NOMO-1 (cell line): ENCODE measurements around the gene TMUB2.

Experiments used
- DNase-seq, 2 experiments: peaks; one replicate each; lab custom pipeline; 2025; ENCODE audit not compliant: unreplicated experiment in 2 of 2; lab: John Stamatoyannopoulos, UW

TMUB2 gene

DNA sequence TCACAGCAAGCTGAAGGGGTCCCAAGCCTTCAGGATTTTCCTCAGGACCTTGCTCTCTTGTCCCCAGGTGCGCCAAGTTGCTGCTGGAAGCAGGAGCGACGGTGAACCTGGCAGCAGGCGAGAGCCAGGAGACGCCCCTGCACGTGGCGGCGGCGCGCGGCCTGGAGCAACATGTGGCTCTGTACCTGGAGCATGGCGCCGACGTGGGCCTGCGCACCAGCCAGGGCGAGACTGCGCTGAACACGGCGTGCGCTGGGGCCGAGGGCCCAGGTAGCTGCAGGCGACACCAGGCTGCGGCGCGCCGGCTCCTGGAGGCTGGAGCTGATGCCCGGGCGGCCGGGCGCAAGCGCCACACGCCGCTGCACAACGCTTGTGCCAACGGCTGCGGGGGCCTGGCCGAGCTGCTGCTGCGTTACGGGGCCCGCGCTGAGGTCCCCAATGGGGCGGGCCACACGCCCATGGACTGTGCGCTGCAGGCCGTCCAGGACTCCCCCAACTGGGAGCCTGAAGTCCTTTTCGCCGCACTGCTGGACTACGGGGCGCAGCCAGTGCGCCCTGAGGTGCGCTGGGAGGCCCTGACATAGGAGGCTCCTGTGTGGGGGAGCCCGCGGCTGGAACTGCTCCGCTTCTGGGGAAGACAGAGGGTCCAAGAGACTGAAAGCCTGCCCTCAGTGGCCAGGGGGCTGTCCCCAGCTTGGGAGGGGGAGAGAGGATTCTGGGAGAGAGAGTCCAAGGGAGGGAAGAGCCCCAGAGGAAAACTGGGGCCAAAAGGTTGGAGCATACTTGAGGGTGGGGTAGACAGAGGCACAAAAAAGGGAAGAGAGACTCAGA lies 9.9 kb upstream of the TMUB2 start:
- DNase-seq = no peak

DNA sequence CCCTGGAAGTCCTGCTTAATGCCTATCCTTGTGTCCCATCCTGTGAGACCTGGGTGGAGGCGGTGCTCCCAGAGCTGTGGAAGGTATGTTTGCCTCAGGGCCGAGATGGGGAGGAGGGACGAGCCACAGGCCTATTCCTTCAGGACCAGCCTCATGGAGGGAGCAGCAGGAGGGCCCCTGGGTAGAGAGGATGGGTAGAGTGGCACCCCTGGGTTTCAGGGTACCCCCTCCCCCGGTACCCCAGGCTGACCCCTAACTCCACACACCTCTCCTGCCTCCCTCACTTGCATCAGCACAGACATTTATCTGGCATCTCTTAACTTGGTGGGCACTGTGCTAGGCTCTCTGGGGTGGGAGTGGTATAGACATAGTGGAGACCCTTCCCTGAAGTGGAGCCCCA lies 9.1 kb upstream of the TMUB2 start:
- DNase-seq = no peak

DNA sequence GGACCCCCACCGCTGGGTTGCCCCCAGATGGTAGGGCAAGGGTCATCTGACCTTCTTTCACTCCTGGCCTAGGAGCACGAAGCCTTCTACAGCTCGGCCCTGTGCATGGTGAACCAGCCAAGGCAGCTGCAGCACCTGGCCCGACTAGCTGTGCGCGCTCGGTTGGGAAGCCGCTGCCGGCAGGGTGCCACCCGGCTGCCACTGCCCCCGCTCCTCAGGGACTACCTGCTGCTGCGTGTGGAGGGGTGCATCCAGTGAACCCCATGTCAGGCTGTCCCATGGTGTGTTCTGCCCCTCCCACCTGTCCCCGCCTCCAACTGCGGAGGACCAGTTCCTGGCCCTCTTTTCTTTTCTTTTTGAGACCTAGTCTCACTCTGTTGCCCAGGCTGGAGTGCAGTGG lies 8.6 kb upstream of the TMUB2 start:
- DNase-seq = no peak

DNA sequence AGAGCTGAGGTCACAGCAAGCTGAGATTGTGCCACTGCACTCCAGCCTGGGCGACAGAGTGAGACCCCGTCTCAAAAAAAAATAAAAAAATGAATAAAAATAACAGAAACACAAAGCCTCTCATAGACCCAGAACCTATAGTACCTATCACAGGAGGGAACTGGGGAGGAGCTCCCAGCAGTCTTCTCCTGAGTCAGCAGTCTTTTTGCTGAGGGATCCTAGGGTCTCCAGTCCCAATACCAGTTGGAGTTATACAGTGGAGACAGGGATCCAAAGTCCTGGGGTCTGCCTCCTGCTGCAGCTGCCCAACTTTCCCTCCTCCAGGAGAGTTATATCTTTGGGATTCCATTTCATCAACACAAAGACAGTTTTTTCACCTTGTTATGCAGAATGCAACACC lies 3.7 kb upstream of the TMUB2 start:
- DNase-seq = no peak

DNA sequence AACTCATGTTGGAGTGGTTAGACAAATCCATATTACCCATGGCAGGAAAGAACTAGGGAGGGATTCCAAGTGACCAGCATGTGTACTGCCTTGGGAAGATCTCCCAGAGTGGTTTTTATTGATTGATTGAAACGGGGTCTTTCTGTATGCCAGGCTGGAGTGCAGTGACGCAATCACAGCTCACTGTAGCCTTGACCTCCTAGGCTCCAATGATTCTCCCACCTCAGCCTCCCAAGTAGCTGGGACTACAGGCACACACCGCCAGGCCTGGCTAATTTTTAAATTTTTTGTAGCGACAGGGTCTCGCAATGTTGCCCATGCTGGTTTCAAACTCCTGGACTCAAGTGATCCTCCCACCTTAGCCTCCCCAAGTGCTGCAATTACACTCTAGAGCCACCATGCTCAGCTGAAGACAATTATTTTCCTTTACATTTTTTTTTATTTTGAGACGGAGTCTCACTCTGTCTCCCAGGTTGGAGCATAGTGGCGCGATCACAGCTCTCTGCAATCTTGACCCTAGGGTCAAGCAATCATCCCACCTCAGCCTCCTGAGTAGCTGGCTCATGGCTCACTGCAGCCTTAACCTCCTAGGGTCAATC lies 2.5 kb upstream of the TMUB2 start:
- DNase-seq = no peak

DNA sequence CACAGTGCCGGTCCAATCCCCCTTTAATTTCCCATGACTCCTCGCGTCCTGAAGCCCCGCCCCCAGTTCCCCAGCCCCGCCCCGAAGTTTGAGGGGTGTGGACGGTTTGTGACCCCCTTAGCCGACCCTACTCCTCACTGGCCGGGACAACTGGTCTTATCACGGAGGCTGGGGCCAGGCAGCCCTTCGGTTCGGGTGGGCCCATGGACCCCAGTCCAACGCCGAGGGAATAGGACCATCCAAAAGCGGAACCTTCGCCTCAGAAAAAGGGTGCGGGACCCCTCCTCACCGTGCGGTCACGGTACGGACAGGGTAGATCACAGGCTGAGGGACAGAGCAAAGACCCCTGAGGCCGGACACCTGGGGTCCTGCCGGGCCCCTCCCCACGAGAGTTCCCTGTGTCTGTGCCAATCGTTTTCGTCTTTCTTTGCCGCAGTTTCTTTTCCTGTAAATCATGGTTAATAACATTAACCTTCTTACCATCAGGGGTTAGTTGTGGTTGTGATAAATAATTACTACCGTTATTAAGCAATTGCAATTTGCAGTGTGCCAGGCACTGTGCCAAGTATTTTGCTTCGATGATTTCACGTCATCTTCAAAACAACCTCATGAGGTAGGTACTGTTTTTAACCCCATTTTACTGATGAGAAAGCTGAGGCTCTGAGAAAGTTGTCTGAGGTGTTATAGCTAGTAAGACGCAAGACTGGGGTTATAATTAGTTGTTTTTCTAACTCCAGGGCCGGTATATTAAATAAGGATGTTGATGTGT lies 543 bp downstream of the TMUB2 start:
- DNase-seq = peak in 1 of 2 experiments; percentile 47

DNA sequence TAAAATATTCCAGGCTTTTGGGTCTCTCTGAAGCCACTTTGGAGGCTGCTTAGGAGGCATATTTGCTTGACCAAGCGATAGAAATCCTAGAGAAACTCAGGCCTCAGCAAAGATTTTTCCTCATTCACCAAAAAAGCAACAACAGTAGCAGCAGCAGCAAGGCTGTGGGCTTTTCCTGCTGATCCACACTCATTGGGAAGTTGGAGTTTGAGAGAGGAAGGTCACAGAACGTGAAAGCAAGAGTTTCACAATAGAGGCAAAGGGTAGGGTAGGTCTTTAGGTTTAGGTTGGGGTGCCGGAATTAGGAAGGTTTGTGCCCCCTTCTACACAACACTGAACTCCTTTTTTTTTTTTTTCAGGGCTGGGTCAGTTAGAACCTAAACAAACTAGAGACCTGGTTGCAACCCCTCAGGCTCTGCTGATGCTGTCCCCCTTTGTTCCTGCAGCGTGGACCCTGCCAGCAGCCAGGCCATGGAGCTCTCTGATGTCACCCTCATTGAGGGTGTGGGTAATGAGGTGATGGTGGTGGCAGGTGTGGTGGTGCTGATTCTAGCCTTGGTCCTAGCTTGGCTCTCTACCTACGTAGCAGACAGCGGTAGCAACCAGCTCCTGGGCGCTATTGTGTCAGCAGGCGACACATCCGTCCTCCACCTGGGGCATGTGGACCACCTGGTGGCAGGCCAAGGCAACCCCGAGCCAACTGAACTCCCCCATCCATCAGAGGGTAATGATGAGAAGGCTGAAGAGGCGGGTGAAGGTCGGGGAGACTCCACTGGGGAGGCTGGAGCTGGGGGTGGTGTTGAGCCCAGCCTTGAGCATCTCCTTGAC lies 2.0 kb downstream of the TMUB2 start:
- DNase-seq = no peak

DNA sequence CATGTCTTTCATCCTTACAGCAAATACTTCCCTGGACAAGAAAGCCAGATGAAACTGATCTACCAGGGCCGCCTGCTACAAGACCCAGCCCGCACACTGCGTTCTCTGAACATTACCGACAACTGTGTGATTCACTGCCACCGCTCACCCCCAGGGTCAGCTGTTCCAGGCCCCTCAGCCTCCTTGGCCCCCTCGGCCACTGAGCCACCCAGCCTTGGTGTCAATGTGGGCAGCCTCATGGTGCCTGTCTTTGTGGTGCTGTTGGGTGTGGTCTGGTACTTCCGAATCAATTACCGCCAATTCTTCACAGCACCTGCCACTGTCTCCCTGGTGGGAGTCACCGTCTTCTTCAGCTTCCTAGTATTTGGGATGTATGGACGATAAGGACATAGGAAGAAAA lies 3.7 kb downstream of the TMUB2 start:
- no peak for DNase-seq

DNA sequence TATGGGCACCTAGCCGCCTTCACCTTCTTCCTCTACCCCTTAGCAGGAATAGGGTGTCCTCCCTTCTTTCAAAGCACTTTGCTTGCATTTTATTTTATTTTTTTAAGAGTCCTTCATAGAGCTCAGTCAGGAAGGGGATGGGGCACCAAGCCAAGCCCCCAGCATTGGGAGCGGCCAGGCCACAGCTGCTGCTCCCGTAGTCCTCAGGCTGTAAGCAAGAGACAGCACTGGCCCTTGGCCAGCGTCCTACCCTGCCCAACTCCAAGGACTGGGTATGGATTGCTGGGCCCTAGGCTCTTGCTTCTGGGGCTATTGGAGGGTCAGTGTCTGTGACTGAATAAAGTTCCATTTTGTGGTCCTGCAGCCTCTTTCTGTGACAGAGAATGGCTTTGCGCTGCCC lies 4.6 kb downstream of the TMUB2 start:
- no peak for DNase-seq

DNA sequence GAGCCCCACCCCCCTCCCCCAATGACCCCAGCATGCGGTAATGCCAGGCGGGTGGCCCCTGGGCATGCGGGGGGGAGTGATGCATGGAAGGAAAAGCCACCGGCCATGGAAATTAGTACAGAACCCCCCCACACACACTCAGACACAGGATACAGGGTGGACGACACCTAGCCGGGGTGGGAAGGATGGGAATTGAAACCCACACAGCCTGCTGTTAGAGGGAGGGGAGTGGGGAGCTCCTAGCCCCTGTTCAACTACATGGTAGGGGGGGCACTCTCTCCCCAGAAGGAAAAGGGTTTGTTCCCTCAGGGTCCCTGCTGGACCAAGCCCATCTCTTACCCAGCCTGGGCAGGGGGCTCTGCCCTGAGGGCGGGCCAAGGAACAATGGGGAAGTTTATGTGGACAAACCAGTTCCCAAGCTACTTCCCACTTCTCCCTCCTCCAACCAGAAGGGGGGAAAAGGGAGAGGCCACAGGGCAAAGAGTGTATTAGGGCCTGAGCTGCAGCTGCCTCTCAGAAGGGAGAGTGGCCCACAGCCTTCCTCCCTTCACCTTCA lies 5.2 kb downstream of the TMUB2 start:
- no peak for DNase-seq

DNA sequence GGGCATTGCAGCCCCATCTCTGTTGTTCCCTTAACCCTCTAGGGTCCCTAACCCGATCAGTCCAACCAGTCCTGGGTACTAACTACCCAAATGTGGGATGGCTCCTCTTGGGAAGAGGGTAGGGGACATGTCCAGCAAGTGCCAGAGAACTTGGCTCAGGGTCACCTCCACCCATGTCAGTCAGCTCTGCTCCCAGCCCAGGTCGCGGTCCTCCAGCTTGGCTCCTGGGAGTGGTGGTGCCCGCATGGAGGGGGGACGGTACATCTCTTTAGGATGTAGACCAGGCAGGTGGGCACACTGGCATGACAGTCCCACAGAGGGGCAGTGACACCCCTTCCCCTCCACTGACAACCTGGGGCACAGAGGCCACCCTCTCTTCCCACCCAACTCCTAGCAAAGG lies 6.0 kb downstream of the TMUB2 start:
- DNase-seq = no peak

DNA sequence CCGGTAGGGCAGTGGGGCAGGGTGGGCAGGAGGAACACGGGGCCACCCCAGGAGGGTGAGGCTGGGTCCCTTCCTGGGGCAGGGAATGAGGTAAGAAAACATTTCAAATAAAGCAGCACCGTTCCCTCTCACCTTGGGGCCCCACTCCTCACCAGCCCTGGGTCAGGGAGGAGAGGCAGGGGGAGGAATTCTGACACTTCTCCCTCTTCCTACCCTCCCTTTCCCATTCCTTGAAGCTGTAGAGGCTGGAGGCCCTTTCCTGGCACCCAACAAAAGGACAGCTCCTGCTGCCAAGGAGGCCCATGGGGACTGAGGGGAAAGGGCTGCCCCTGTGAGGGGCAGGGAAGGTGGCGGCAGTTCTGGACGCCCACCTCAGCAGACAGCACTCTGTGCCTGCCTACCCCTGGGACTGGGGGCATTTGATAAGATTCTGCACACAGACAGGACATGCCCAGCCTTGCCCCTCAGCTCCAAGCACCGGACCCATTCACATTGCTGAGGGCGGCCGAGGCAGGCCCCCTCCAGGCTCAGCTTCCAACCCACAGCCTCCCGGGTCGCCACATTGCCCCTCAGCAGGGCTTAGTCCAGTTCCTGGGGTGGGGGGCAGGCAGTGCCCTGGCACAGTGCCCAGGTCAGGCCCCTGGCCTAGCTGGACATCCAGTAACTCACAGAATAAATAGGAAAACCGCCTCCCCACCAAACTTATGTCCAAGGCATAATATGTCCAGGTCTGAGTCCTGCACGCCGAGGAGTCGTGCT lies 6.7 kb downstream of the TMUB2 start:
- DNase-seq = no peak

DNA sequence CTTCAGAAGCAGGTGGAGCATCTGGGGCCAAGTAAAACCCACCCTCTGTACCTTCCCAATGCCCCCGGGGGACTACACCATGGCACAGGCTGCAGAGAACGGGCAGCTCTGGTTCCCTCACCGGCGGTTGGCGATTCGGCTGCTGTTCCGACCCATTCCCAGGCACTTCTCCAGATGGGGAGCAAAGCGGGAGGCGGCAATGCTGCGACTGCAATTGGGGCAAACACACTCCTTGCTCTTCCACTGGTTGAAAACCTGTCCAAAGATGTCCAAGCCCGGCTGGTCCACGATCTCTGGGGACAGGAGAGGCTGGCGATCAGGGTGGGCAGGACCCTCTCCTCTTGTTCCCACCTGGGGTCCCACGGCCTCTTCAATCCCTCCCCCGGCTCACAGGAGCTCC lies 10.3 kb downstream of the TMUB2 start:
- DNase-seq = no peak

DNA sequence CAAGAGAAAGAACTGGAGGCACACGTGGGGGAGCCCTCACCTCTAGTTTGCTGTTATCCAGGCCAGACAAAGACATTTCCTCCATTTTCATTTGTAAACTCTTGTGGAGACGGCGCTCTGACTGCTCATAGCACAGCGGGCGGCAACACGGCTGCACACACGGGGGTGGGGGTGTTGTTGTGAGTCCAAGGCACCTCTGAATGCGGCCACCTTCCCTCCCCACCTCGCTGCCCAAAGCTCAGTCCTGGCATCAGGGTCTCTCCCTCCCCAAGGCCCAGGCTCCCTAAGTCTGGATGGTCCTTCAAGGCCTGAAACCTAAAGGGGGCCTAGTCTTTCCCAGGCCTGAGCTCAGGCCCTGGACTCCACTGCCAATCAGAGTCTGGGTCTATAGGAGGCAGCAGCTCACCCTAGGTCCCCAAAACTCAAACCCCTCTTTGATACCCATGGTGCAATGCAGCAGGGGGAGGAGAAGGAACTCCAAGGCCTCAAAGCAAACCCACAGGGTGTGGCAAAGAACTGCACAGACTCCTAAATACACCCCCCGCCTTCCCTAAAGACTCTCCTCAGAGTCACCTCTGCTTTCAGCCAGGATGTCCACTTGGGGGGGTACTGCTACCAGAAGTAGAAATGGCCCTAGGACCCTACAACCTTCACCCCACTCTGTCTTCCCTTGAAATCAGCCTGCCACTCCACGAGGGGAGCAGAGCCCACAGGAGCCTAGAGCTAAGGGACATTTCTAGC lies 11.4 kb downstream of the TMUB2 start:
- DNase-seq = peak; percentile 76 to 83

DNA sequence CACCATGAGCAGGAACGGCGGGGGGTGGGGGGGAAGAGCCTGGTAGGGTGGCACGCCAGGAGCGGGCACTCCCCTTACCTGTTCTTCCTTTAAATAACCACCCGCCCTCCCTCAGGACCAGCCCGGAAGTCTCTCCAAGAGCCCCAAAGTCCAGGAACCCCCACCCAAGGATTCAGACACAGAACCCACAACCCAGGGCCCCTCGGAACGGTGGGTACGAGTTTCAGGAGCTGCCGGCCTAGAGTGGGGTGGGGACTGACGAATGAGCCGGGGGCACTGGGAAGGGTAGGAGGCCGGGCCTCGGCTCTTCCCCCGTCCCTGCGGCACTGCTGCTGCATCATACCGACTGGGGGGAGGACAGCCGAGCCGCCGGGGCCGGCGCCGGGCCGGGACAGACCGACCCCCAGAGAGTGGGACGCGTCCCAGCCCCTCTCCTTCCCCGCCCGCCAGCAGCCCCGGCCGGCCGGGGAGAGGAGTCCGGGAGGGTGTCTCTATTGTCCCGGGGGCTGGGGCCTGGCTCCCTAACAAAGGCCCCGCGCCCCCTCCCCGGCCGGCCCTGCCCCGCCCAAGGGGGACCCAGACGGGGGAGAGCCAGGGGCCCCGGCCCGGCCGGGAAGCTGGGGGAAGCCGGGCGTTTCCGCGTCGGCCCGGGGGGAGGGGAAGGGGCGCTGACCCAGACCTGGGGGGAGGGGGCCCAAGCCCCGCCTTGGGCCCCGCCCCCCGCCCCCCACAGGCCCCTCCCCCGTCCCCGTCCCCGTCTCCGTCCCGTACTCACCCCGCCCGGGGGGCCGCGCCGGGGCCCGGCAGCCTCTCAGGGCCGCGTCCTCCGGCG lies 12.2 kb downstream of the TMUB2 start:
- peak; percentile 50 to 64 for DNase-seq

DNA sequence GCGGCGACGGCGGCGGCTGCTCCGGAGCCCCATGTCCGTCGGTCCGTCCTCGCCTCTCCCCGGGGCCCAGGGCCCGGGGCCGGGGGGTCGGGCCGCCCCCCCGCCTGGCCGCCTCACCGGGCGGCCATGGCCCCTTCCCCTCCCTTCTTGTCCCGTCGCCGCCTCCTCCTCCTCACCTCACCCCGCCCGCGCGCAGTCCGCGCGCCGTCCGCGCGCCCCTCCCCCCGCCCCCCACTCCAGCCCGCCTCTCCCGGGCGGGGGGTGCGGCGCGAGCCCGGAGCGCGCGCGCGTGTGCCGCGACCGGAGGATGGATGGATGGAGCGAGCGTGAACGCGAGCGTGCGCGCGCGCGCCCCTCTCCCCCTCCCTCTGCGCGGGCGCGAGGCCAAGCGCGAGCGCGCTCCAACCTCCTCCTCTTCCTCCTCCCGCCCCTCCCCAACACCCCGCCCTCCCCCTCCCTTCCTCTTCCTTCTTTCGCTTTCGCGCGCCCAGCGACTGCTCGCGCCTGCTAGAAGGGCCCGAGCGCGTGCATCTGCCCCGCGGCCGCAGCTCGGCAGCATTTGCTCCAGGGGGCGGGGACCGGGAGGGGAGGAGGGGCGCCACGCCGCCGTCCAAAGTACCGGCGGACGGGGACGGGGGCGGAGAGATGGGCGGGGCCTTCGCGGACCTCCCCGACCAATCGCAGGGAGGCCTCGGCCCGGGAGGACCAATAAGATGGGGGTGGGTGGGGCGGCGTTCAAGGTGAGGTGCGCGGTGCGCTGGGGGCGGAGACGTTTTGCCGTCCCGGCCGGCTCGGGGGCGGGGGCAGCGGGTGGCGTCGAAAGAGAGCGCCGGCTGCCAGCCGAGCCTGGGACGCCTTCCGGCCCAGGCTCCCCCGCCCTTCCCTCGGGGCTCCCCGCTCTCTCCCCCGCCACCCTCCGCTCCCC lies 13.0 kb downstream of the TMUB2 start, which contains the start of gene ATXN7L3:
ATXN7L3 (minus strand) TSS at position 332 of the 925 bp plus-strand sequence. CDS start 1,814 bp downstream, outside the sequence.
- DNase-seq = peak; percentile 87 to 97

DNA sequence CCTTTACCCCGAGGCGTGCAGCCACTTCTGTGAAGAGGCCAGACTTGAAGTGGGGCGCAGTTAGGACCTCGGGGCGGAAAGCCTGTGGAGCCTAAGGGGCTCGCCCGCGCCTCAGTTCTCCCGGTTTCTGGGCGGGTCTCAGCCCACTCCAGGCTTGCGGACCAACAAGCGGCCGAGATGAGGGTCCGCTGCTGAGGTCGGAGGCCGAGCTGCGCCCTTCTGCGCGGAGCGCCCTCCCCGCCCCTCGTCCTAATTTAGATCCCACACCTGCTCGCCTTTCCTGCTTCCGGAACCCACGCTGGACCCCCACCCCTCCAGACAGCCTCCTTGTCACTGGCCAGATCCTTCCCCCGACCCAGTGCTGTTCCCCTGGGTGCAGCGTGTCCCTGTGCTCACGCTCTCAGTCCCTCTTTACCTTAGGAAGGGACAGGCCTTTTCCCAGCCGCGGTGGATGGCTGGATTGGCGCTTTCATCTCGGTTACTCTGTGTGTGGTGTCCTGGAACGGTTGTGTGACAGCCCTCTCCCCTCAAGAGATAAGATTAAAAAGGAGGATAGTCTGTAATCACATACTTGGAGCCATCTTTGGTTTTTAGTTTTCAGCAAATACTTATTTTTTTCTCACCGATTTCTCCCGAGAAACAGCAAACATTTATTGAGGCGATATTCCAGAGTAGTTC lies 13.8 kb downstream of the TMUB2 start:
- DNase-seq = no peak
